Stimulated activated CD4-positive, alpha-beta T cell treated with anti-CD3 and anti-CD28 coated beads, Interleukin-15, amount 100 ng/mL, for 48 hours (primary cell): Measurements from ENCODE around the gene SLC12A4.
"Not testable (repeated sequence)": the region's sequence is repeated elsewhere in the genome, so short reads cannot be mapped to it uniquely, and the experiment has no call there.

Source experiments
- DNase-seq, 2 donors: peaks; one replicate each; pipeline ENCODE4 v3.0.0-alpha.2; 2020; ENCODE audit warnings: low read depth in 2 of 2

SLC12A4 gene

DNA sequence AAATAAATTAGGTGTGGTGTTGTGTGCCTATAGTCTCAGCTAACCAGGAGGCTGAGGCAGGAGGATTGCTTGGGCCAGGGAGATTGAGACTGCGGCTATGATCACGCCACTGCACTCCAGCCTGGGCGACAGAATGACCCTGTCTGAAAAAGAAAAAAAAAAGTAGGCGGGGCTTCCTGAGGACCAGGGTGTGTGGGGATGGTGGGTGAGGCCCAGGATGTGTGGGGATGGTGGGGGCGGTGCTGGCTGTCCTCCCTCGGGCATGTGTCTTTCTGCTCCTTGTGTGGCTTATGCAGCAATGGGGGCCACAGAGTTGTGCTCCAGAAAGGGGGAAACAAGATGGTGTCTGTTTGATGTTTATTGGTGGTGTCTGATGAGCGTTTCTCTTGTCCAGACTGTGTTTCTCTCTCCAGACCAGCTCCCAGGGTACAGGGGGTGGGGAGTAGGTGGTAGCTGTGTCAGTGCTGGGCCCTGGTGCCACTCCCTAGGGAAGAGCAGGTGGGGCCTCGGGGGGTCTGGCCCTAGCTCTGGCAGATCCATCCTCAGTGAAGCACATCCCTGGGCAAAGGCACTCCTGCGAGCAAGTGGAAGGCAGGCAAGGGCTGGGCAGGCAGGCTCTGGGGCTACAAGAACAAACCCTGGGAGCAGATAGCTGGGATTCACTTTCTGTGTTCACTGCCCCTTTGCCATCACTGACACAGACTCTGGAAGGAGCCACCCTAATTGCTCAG lies 26.8 kb downstream of the SLC12A4 start:
- no peak for DNase-seq

- no peak for DNase-seq
Measured at GRCh38 chr16:67940446-67941089, 27.9 kb downstream of the SLC12A4 start.

DNA sequence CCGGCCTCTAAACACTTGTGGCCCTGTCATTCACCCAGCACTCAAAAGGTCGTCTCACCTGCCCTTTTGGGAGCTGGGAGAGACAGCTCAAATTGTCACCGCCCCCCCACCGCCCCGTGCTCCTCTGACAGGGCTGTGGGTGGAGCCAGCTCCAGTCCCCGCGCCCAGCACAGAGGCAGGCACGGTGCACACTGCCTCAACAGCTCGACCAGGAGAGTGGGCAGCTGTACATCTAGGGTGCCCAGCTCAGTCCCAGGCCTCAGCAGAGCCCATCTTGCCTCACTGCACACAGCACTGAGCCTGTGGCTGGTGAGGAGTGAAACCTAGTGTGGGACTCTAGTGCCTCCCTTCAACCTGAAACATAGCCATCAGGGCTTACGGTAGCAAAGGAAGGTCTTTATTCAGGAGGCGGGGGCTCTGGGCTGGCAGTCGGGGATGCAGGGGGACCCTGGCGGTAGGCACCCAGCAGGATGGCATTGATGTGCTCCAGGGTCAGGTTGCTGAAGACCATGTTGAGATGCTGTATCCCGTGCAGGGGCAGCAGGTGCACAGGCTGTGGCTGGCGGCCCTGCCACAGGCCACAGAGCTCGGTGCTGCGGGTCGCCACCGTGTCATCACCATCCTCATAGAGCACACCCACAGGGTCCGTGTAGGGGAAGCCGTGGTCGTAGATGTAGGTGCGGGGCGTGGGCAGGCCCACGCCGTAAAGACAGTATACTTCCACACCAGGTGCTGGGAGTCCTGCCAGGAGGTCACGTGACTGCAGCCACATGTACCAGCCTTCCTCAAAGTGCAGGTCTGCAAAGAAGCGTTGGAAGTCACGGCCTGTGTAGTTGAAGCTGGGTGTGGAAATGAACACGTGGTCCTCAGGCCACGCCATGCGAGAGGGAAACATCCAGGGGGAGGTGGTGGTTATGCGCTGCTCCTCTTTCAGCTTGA lies 28.7 kb downstream of the SLC12A4 start:
- DNase-seq = peak in 1 of 2 donors; percentile 38

DNA sequence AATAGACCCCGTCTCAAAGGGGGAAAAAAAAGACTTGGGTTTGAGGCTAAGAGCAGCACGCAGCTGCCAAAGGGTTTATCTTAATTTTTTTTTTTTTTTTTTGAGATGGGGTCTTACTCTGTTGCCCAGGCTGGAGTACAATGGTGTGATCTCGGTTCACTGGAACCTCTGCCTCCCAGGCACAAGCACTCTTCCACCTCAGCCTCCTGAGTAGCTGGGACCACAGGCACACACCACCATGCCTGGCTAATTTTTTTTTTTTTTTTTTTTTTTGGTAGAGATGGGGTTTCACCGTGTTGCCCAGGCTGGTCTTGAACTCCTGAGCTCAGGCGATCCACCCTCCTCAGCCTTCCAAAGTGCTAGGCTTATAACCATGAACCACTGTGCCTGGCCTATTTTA lies 30.7 kb downstream of the SLC12A4 start:
- DNase-seq = not testable (repeated sequence)

- peak in 1 of 2 donors; percentile 69 for DNase-seq
Measured at GRCh38 chr16:67936880-67937605, 31.4 kb downstream of the SLC12A4 start.

- peak; percentile 40 to 66 for DNase-seq
Measured at GRCh38 chr16:67936124-67936879, 32.1 kb downstream of the SLC12A4 start, which contains the start of gene PSMB10. TSS of gene PSMB10 (minus strand) at chr16:67936850. CDS start at chr16:67936749, 101 bp downstream.

- DNase-seq = peak; percentile 94 to 97
Measured at GRCh38 chr16:67935402-67936123, 32.9 kb downstream of the SLC12A4 start.

- DNase-seq = no peak
Measured at GRCh38 chr16:67935101-67935401, 33.4 kb downstream of the SLC12A4 start.

- no peak for DNase-seq
Measured at GRCh38 chr16:67934306-67935100, 33.9 kb downstream of the SLC12A4 start.

- no peak for DNase-seq
Measured at GRCh38 chr16:67933805-67934204, 34.6 kb downstream of the SLC12A4 start.

DNA sequence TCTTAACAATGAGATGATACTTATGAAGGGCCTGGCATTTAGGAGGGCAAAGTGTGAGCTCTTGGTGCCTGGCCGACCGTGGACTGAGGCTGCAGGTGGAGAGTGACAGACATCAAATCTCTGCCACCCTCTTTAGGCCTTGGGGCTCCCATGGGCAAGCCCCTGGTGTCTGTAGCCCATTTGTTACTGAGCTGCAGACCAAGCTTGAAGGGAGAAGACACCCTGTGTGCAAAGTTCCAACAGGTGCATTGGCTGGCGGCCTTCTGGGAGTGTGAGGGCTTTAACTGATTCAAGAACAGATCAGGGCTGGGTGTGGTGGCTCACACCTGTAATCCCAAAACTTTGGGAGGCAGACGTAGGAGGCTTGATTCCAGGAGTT lies 36.0 kb downstream of the SLC12A4 start:
- no peak for DNase-seq

DNA sequence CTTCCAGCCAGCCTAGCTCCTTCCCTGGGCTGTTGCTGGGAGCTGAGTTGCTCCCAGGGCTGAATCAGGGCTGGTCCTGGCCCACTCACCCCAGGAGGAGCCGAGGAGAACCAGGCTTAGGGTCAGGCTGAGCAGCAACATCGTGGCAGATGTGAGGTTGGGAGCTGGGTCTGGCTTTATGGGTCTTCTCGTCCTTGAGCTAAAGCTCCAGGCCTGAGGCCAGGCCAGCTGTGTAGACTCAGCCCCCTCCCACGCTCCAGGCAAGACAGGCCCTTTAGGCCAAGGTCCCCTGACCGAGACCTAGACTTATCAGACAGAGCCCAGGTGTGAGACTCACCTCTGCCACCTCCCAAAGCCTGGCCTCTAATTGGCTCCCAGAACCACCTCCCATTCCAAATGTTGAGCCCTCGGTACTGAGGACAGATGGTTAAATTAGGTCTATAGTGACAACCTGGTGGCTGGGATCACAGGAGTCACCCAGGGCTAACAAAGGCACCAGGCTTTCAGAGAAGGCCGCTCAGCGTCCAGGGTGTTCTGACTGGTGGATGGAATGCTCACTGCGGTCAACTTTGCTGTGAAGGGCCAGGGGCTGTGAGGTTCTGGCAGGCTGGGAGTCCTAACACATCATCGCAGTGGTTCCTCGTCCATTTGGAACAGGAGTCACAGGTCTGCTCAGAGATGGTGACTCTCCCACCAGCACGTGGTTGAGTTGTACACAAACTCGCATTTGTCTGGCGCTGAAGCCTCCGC lies 36.5 kb downstream of the SLC12A4 start, which contains the start of gene CTRL:
CTRL (minus strand) TSS at position 151 of the 750 bp plus-strand sequence; CDS start at position 141, 10 bp downstream.
- DNase-seq = no peak

GRCh38 chr16:67930678-67931211 lies 37.7 kb downstream of the SLC12A4 start:
- no peak for DNase-seq

DNA sequence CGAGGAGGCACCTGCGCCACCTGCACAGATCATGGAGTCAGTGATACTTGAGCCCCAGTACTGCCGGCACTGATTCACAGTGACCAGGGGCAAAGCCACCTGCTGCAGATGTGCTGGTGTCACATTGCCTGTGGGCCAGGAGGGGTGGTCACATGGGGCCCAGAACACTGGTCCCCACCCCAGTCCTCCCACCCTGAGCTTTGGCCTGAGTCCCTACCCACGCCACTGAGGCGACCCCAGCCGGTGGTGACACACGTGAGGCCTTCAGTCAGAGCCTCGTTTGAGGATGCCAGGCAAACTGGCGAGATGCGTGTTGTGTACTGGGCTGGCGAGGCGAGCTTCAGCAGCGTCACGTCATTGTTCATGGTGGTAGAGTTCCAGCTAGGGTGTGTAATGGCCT lies 38.2 kb downstream of the SLC12A4 start:
- no peak for DNase-seq

GRCh38 chr16:67928561-67929364 lies 39.7 kb downstream of the SLC12A4 start:
- peak; percentile 63 to 71 for DNase-seq

GRCh38 chr16:67928147-67928546 lies 40.3 kb downstream of the SLC12A4 start:
- no peak for DNase-seq

- DNase-seq = no peak
Measured at GRCh38 chr16:67927131-67927941, 41.1 kb downstream of the SLC12A4 start.
